Measurements from ENCODE around the gene IL23R.

IL23R gene

GRCh38 chr1:67173988-67174387 lies 7.7 kb downstream of the IL23R start:
- no peak overlapping the region for H3K4me3 ChIP-seq (replicated peaks; ENCODE audit: low read depth, low read length)
- DNase-seq (ENCODE audit: low read depth) = no peak
- TF ChIP-seq CTCF (IDR thresholded peaks at IDR 0.05; ENCODE audit: low read length, missing control alignments) = no peak

- TF ChIP-seq CTCF (IDR thresholded peaks at IDR 0.05; ENCODE audit: low read length, missing control alignments) = no peak
- no peak overlapping the region for H3K4me3 ChIP-seq (replicated peaks; ENCODE audit: low read depth, low read length)
- no peak for DNase-seq (ENCODE audit: low read depth)
Measured at GRCh38 chr1:67174716-67175284, 8.5 kb downstream of the IL23R start.

GRCh38 chr1:67175530-67176087 lies 9.4 kb downstream of the IL23R start:
- DNase-seq (ENCODE audit: low read depth) = no peak
- no peak for TF ChIP-seq CTCF (IDR thresholded peaks at IDR 0.05; ENCODE audit: low read length, missing control alignments)
- no peak overlapping the region for H3K4me3 ChIP-seq (replicated peaks; ENCODE audit: low read depth, low read length)

- TF ChIP-seq CTCF (IDR thresholded peaks at IDR 0.05; ENCODE audit: low read length, missing control alignments) = no peak
- H3K4me3 ChIP-seq (replicated peaks; ENCODE audit: low read depth, low read length) = no peak overlapping the region
- DNase-seq (ENCODE audit: low read depth) = no peak
Measured at GRCh38 chr1:67184838-67185421, 18.7 kb downstream of the IL23R start.

- H3K4me3 ChIP-seq (replicated peaks; ENCODE audit: low read depth, low read length) = no peak overlapping the region
- DNase-seq (ENCODE audit: low read depth) = no peak
- no peak for TF ChIP-seq CTCF (IDR thresholded peaks at IDR 0.05; ENCODE audit: low read length, missing control alignments)
Measured at GRCh38 chr1:67188137-67188536, 21.9 kb downstream of the IL23R start.

- no peak for DNase-seq (ENCODE audit: low read depth)
- no peak for TF ChIP-seq CTCF (IDR thresholded peaks at IDR 0.05; ENCODE audit: low read length, missing control alignments)
- no peak overlapping the region for H3K4me3 ChIP-seq (replicated peaks; ENCODE audit: low read depth, low read length)
Measured at GRCh38 chr1:67189953-67190352, 23.7 kb downstream of the IL23R start.

- no peak overlapping the region for H3K4me3 ChIP-seq (replicated peaks; ENCODE audit: low read depth, low read length)
- TF ChIP-seq CTCF (IDR thresholded peaks at IDR 0.05; ENCODE audit: low read length, missing control alignments) = no peak
- no peak for DNase-seq (ENCODE audit: low read depth)
Measured at GRCh38 chr1:67190410-67190809, 24.2 kb downstream of the IL23R start.

Measured in fibroblast of pulmonary artery (primary cell).